DOHH2 (cell line): ENCODE measurements around the gene MRTFA.

ENCODE experiments used
- H3F3A ChIP-seq: fragments of 200-600 bp; sonication (generic), shearing (Covaris generic); 2 replicates; pipeline ENCODE4 v1.6.0; 2016; ENCODE audit warnings: antibody characterized with exemption, mild to moderate bottlenecking; ENCODE audit not compliant: control insufficient read depth, insufficient read depth
- H3K27ac ChIP-seq: fragments of 200-600 bp; sonication (generic); 2 replicates; pipeline ENCODE4 v1.5.1; 2014; ENCODE audit warnings: low read depth, mild to moderate bottlenecking, low read length, moderate library complexity
- H3K27me3 ChIP-seq: fragments of 200-600 bp; sonication (generic); 2 replicates; pipeline ENCODE4 v1.6.1; 2014; ENCODE audit warnings: mild to moderate bottlenecking, low read length, mixed read lengths; ENCODE audit not compliant: control insufficient read depth
- H3K36me3 ChIP-seq: fragments of 200-600 bp; sonication (generic); 2 replicates; pipeline ENCODE4 v1.6.1; 2014; ENCODE audit warnings: mild to moderate bottlenecking, low read length, moderate library complexity, mixed read lengths; ENCODE audit not compliant: control insufficient read depth
- H3K4me1 ChIP-seq: fragments of 200-600 bp; sonication (generic); 2 replicates; pipeline ENCODE4 v1.6.1; 2014; ENCODE audit warnings: mild to moderate bottlenecking, low read length, mixed read lengths; ENCODE audit not compliant: control insufficient read depth
- H3K4me2 ChIP-seq: fragments of 200-600 bp; sonication (generic); 2 replicates; pipeline ENCODE4 v1.6.0; 2014; ENCODE audit warnings: mild to moderate bottlenecking, low read length, moderate library complexity
- H3K4me3 ChIP-seq: fragments of 200-600 bp; sonication (generic); 2 replicates; pipeline ENCODE4 v1.5.1; 2014; ENCODE audit warnings: mild to moderate bottlenecking, low read length, mixed read lengths
- H3K79me2 ChIP-seq: fragments of 200-600 bp; sonication (generic); 2 replicates; pipeline ENCODE4 v1.6.1; 2014; ENCODE audit warnings: mild to moderate bottlenecking, low read length, mixed read lengths; ENCODE audit not compliant: control insufficient read depth
- H3K9me2 ChIP-seq: fragments of 200-600 bp; sonication (generic); replicated peaks from 2 replicates; pipeline ENCODE4 v1.6.1; 2014; ENCODE audit warnings: mild to moderate bottlenecking, low read length, mixed read lengths; ENCODE audit not compliant: control insufficient read depth
- H3K9me3 ChIP-seq: fragments of 200-600 bp; sonication (generic); 2 replicates; pipeline ENCODE4 v1.6.1; 2014; ENCODE audit warnings: antibody characterized with exemption, low read length, mixed read lengths; ENCODE audit not compliant: control insufficient read depth, insufficient read depth
- H4K20me1 ChIP-seq: fragments of 200-600 bp; sonication (generic); 2 replicates; pipeline ENCODE4 v1.6.0; 2014; ENCODE audit warnings: low read depth, mild to moderate bottlenecking, antibody characterized with exemption, low read length, moderate library complexity; ENCODE audit not compliant: control insufficient read depth, insufficient read depth
- CTCF ChIP-seq: fragments of 200-600 bp; sonication (generic); IDR thresholded peaks from one replicate; pipeline ENCODE4 v1.5.1; 2014; ENCODE audit warnings: antibody characterized with exemption, mild to moderate bottlenecking, low read depth, low read length; ENCODE audit not compliant: poor library complexity, severe bottlenecking
- EZH2phosphoT487 ChIP-seq: fragments of 200-600 bp; sonication (generic); IDR thresholded peaks from 2 replicates; pipeline ENCODE4 v1.6.1; 2017; ENCODE audit warnings: borderline replicate concordance, mild to moderate bottlenecking, antibody characterized with exemption, low read length, moderate library complexity, mixed read lengths

The MRTFA gene

DNA sequence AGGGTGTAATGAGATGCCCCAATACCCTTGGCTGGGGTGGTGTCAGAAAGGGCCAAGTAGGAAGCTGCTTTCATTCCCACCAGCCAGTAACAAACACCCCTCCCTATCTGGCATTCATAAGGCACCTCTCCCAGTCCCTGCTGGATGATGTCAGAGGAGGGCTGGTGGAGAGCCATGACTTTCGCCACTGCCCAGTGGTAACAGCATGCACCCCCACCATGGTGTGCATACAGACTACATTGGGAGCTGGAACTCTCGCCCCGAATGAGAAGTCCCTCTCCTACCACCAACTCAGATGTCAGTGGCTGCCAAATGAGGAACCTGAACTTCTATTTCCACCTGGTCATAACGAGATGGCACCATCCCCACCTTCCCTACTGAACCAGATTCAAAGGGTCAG, 192.8 kb downstream of the MRTFA start:
- no peaks in the 10 kb centered on the region for H3K9me2 ChIP-seq
- H3K36me3 ChIP-seq: peaks cover 48% of the 10 kb centered on the region
- no peak overlapping the region for H3K27ac ChIP-seq
- peaks cover 44% of the 10 kb centered on the region for H3K4me1 ChIP-seq
- H3F3A ChIP-seq: peaks cover 2% of the 10 kb centered on the region; the same call in 1 of the 2 replicates
- H3K4me3 ChIP-seq: no peak overlapping the region
- H3K9me3 ChIP-seq: no peaks in the 10 kb centered on the region
- TF ChIP-seq CTCF: no peak
- no peak for TF ChIP-seq EZH2phosphoT487
- peaks cover 95% of the 10 kb centered on the region for H3K79me2 ChIP-seq
- H4K20me1 ChIP-seq: no peaks in the 10 kb centered on the region
- H3K27me3 ChIP-seq: no peaks in the 10 kb centered on the region
- H3K4me2 ChIP-seq: no peak overlapping the region

DNA sequence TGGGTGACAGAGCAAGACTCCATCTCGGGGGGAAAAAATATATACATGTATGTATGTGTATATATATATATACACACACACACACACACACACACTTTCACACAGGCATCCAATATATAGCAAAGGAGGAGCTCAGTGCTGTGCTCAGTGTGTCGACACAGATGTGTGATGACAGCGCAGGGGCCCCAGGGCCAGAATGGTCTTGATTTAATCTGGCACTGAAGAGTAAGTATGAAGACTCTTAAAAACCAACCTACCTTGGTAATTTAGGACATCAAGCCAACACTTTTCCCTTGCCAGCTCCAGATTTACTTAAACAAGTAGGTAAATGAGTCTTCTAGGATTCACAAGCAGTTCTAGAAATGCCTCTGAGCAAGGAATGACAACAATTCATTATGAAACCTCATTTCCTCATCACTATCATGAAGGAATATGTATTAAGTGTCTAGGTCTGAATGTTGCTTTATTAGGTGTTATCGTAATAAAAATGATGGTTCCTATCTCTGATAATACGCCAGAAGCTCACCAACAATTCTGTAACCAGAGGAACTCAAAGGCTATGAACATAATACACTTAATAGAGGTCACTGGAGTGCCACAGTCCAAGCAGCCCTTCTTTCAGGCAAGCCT, 194.6 kb downstream of the MRTFA start:
- Histone ChIP-seq H3K79me2 (peaks cover 88% of the 10 kb centered on the region), H3K27me3 (no peaks in the 10 kb centered on the region), H3F3A (peaks cover 20% of the 10 kb centered on the region), H3K4me3 (no peak overlapping the region), H3K36me3 (peaks cover 49% of the 10 kb centered on the region), H3K9me3 (no peaks in the 10 kb centered on the region), H3K27ac (no peak overlapping the region), H3K4me2 (no peak overlapping the region), H3K9me2 (no peaks in the 10 kb centered on the region), H3K4me1 (peaks cover 62% of the 10 kb centered on the region), H4K20me1 (no peaks in the 10 kb centered on the region)
- TF ChIP-seq CTCF: no peak
- no peak for TF ChIP-seq EZH2phosphoT487

- Histone ChIP-seq H3K9me3 (no peaks in the 10 kb centered on the region), H3K79me2 (peaks cover 76% of the 10 kb centered on the region), H3K27me3 (no peaks in the 10 kb centered on the region), H3K4me2 (peak overlapping the region; percentile 98), H3K36me3 (peaks cover 54% of the 10 kb centered on the region), H4K20me1 (no peaks in the 10 kb centered on the region), H3K4me3 (peak overlapping the region; percentile 74), H3K4me1 (peaks cover 100% of the 10 kb centered on the region), H3K27ac (peak overlapping the region; percentile 99), H3F3A (peaks cover 39% of the 10 kb centered on the region), H3K9me2 (no peaks in the 10 kb centered on the region)
- TF ChIP-seq CTCF (peak; percentile 59), EZH2phosphoT487 (no peak)
Observed at GRCh38 chr22:40436505-40437431, 199.8 kb downstream of the MRTFA start.
